NCI-H187 (cell line): Measurements from ENCODE around the gene GRIK2.
"Not testable (repeated sequence)": the region's sequence is repeated elsewhere in the genome, so short reads cannot be mapped to it uniquely, and the experiment has no call there.

ENCODE experiments used
- DNase-seq, 2 experiments: peaks; one replicate each; lab custom pipeline; 2025; lab: John Stamatoyannopoulos, UW

Gene GRIK2

DNA sequence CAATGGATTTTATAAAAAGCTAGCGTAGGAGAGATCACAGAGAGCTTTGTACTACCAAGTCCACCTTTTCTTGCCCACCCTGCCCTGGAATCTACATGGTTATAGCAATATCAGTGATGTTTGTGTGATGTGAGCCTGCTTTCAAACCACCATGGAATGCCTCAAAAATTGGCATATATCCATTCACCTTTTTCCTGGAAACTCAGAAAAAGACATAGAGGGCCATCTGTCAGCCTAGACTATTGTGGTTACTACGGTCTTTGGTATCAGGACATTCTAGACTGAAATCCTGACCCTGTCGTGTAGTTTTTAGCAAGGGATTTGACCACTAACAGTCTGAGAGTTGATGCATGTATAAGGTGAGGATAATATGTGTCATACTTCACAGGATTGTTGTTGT lies 239.6 kb downstream of the GRIK2 start:
- no peak for DNase-seq

GRCh38 chr6:101638865-101639264 lies 245.4 kb downstream of the GRIK2 start:
- DNase-seq = not testable (repeated sequence)

GRCh38 chr6:101640131-101640530 lies 246.6 kb downstream of the GRIK2 start:
- DNase-seq = no peak

GRCh38 chr6:101645770-101646169 lies 252.3 kb downstream of the GRIK2 start:
- DNase-seq = no peak

- no peak for DNase-seq
These were observed 257.0 kb downstream of the GRIK2 start for GRCh38 chr6:101650402-101651100.

DNA sequence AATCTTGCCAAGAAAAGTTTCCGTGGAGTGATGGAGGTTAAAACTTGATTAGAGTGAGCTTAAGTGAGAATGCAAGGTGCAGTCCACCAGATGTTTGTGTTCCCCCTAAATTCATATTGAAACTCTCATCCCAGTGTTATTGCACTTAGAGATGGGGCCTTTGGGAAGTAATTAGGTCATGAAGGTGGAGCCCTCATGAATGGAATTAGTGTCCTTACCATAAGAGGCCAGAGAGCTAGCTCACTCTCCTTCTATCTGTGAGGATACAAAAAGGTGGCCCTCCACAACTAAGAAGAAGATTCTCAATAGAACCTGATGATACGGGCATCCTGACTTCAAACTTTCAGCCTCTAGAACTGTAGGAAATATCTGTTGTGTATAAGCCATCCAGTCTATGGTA lies 258.6 kb downstream of the GRIK2 start:
- DNase-seq = no peak

- DNase-seq = no peak
These were observed 261.6 kb downstream of the GRIK2 start for GRCh38 chr6:101655109-101655508.

GRCh38 chr6:101662111-101662897 lies 268.8 kb downstream of the GRIK2 start:
- no peak for DNase-seq

DNA sequence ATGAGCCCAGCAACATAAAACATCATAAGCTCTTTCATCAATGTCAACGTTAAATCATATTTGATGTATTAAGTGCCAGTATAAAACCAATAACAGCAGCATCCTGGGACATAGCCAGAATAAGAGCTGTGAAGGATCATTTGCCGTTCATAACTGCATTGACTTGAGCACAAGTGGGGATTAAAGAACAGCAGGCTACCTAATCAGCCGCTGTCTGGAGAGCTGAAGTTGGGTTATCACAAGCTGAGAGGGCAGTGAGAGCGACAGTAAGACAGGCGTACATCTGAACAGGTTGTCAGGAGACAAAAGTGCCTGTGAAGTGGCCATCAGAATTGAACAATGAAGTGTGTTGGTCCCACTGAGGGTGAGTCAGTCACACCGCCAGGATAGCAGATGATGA lies 269.6 kb downstream of the GRIK2 start:
- peak; percentile 71 to 83 for DNase-seq

DNA sequence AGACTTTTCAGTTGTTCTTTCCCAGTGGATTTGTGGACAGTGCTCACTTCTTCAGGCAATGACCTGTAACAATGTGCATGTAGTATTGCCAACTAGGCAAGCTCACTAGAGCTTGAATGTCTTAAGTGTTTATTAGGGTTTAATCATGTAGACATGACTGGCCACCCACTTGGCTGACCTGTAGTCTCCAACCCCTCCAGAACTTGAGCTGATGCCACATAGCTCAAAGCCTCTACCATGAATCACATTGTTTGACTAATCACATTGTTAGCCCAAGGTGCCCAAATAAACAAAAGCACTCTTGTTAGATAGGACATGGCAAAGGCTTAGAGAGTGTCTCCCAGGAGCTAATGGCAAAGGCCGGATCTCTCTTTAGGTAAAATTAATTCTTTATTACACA lies 272.7 kb downstream of the GRIK2 start:
- DNase-seq = no peak

- DNase-seq = peak in 1 of 2 experiments; percentile 37
These were observed 275.1 kb downstream of the GRIK2 start for GRCh38 chr6:101668496-101669030.

DNA sequence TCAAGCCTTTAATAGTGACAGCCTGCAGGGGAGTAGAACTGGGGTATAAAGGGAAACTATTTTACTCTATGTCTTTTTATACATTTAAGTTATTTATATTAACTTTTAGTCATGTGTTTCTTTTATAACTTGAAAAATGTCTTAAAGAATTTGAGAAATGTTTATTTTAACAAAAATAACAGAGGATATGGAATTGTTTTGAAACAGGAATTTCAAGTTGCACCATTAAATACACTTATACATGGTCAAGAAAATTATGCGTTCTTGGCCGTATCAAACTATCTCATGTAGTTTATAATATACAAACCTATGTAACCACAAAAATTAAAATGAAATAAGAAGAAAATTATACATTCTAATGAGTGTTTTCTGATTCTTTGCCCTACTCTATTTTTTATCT lies 282.7 kb downstream of the GRIK2 start:
- no peak for DNase-seq

DNA sequence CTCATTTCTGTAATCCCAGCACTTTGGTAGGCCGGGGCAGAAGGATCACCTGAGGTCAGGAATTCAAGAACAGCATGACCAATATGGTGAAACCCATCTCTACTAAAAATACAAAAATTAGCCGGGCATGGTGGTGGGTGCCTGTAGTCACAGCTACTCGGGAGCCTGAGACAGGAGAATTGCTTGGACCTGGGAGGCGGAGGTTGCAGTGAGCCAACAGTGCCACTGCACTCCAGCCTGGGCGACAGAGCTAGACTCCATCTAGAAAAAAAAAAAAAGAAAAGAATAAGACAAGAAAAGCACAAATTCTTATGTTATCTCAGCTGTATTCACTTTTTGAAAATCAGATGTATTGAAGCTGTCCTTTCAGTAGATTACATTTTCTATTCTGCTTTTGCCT lies 289.4 kb downstream of the GRIK2 start:
- DNase-seq = no peak

DNA sequence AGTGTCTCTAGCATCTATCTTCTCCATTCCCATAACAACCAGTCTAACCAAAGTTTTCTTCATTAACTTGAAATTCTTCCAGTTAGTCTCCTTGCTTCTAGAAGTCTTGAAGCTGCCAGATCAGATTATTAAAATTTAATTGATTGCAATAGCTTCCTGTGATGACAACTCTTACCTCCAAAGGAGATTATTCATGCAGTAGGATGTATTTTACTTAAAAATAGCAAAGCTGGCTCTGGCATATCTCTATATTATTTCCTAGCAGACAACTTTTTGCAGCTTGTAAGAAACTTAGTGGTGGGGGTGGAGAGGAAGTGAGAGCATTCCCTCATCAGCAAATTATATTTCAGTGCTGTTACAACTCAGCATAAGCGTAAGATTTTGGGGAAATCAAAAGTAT lies 290.4 kb downstream of the GRIK2 start:
- DNase-seq = no peak

- no peak for DNase-seq
These were observed 293.1 kb downstream of the GRIK2 start for GRCh38 chr6:101686653-101687052.

GRCh38 chr6:101689156-101689555 lies 295.6 kb downstream of the GRIK2 start:
- no peak for DNase-seq

- no peak for DNase-seq
These were observed 296.2 kb downstream of the GRIK2 start for GRCh38 chr6:101689695-101690094.

DNA sequence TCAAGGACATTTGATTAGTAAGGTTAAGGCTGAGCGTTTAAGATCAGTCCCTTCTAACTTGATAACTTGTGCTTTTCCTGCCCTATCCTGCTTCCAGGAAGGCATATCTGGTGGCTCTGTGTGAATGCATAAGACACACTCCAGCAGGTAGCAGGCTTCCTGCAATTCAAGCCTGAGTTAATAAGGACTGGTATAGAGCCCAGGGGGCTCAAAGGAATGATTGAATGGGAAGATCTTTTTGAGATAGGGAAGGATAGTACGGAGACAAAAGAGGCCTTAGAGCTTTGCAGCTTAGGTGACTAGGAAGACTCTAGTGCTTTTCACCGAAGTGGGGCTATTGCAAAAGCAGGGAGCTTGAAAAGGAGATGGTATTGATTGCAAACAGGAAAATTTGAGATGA lies 307.1 kb downstream of the GRIK2 start:
- no peak for DNase-seq

GRCh38 chr6:101703311-101703710 lies 309.8 kb downstream of the GRIK2 start:
- DNase-seq = no peak

- no peak for DNase-seq
These were observed 312.4 kb downstream of the GRIK2 start for GRCh38 chr6:101705866-101706265.

DNA sequence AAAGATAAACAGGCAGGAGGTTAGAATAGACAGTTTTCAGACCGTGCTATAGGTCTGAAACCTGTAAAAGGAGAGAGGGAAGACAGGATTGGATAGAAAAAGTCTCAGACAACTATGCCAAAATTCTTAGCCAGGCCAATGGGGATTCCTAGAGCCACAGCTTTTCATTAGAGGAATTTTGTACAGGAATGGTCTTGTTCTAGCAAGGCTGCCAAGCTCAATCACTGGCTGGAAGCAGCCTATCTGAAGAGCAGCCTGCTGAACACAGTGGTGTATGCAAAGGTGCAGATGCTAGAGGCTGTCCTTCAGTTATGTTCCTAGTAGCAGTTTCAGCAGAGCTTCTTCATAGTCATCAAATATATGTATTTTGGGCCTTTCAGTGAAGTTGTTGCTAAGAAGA lies 313.1 kb downstream of the GRIK2 start:
- DNase-seq = no peak

DNA sequence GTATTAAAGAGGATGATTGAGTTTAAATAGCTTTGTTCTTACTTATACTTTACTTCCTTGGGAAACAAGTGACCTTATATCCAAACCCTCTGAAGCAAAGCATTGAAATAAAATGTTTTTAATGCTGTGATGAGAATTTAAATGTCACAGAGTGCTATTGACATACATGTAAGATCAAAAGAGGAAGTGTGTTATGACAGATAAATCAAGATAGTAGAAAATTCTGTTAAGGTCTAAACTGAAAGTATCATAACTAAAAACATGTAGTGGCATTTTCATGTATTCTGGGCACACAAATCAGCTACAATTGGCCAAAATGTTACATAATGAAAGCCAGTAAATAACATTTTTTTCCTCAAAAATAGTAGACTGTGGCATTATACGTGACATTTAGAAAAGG lies 318.0 kb downstream of the GRIK2 start:
- DNase-seq = no peak

DNA sequence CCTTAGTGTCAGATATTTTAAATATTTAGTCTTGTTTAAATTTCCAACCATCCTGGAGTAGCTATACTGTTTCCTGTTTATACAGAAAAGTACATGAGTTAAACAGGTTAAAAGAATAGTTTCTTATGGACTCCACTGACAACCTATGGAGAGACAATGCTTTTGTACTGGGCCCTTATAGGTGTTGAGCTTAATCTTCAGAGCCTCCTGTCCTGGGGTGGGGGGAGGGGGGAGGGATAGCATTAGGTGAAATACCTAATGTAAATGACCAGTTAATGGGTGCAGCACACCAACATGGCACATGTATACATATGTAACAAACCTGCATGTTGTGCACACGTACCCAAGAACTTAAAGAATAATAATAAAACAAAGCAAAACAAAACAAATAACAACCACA lies 322.9 kb downstream of the GRIK2 start:
- DNase-seq = no peak
